HCT116 (cell line): Measurements from ENCODE around the gene ASAP2. TPM values are rescaled to one million over a fixed set of nuclear protein-coding genes. Genes with fewer than 3 reads are reported as not detected.

ENCODE experiments used
- ATAC-seq: fragments of 200-7000 bp; cut with Tn5 transposase; 2 replicates; pipeline ENCODE4 v1.9.1; 2020; ENCODE audit warnings: mild to moderate bottlenecking, moderate library complexity
- BruUV-seq: library from RNA; stranded (reverse); fragments of 400-500 nt; replicated peaks from 2 replicates; lab custom pipeline; 2021; lab: Mats Ljungman, UMichigan
- CTCF ChIA-PET: fragments of 300-600 bp; sonication (Branson Sonifier 250); formaldehyde crosslinking; loops from one replicate; lab custom pipeline; 2021; ENCODE audit warnings: antibody characterized with exemption; lab: Charles Lee
- POLR2A ChIA-PET: fragments of 300-600, 350-600 bp; sonication (Branson Sonifier 250); formaldehyde crosslinking; loops from one replicate; lab custom pipeline; 2021; ENCODE audit warnings: antibody characterized with exemption; lab: Charles Lee
- RAD21 ChIA-PET, 2 experiments: fragments of 300-600 bp; sonication (Branson Sonifier 250); formaldehyde crosslinking; loops; one replicate each; lab custom pipeline; 2023; ENCODE audit warnings: low total read pairs in 2 of 2; ENCODE audit not compliant: uncharacterized antibody in 2 of 2, unreplicated experiment in 2 of 2, low non-redundant PET in 1 of 2; lab: Charles Lee
- DNase-seq: peaks from one replicate; pipeline ENCODE4 v3.0.0-alpha.2; 2010; ENCODE audit warnings: low read depth, low spot score
- H2AFZ ChIP-seq: fragments of 200-600 bp; shearing (Covaris generic), sonication (generic); 2 replicates; pipeline ENCODE4 v1.6.1; 2017; ENCODE audit warnings: low read depth, mixed run types, mixed read lengths, antibody characterized with exemption, low read length; ENCODE audit not compliant: poor library complexity, severe bottlenecking
- H3K27ac ChIP-seq: 2 replicates; pipeline ENCODE4 v1.5.1; 2012; ENCODE audit warnings: low read depth, low read length
- H3K27me3 ChIP-seq: fragments of 200-600 bp; sonication (generic); 2 replicates; pipeline ENCODE4 v1.6.1; 2016; ENCODE audit warnings: mixed run types, low read length, mixed read lengths; ENCODE audit not compliant: insufficient read depth
- H3K36me3 ChIP-seq, 2 experiments: fragments of 200-500 bp in 1 of 2; fragments of 200-600 bp in 1 of 2; sonication (Bioruptor generic) in 1 of 2; sonication (generic) in 1 of 2; 2 replicates each; pipeline versions ENCODE4 v1.5.1 to v1.6.1; 2014 to 2016; ENCODE audit warnings: low read length in 2 of 2, inconsistent platforms in 1 of 2, mixed read lengths in 1 of 2, mixed run types in 1 of 2; ENCODE audit not compliant: insufficient read depth in 2 of 2, control insufficient read depth in 1 of 2
- H3K4me1 ChIP-seq, 2 experiments: fragments of 200-600 bp in 1 of 2; sonication (generic) in 1 of 2; 2 replicates each; pipeline versions ENCODE4 v1.5.1 to v1.6.1; 2012 to 2017; ENCODE audit warnings: low read length in 2 of 2, inconsistent platforms in 1 of 2, mild to moderate bottlenecking in 1 of 2, mixed read lengths in 1 of 2, mixed run types in 1 of 2, moderate library complexity in 1 of 2; ENCODE audit not compliant: insufficient read depth in 2 of 2, control insufficient read depth in 1 of 2
- H3K4me2 ChIP-seq: fragments of 200-600 bp; sonication (generic); 2 replicates; pipeline ENCODE4 v1.6.1; 2017; ENCODE audit warnings: mixed run types, low read length, mixed read lengths
- H3K4me3 ChIP-seq, 2 experiments: fragments of 200-600 bp in 1 of 2; sonication (generic) in 1 of 2; replicated peaks in 1 of 2; 2 replicates each; pipeline ENCODE4 v1.5.1; 2011 to 2016; ENCODE audit warnings: low read length in 2 of 2, control low read depth in 1 of 2, low read depth in 1 of 2, mild to moderate bottlenecking in 1 of 2, mixed read lengths in 1 of 2, mixed run types in 1 of 2
- H3K79me2 ChIP-seq: fragments of 200-600 bp; sonication (generic); 2 replicates; pipeline ENCODE4 v1.6.1; 2017; ENCODE audit warnings: mild to moderate bottlenecking, mixed run types, low read length, moderate library complexity, mixed read lengths; ENCODE audit not compliant: insufficient read depth
- H3K9ac ChIP-seq: fragments of 200-600 bp; sonication (generic); 2 replicates; pipeline ENCODE4 v1.6.1; 2016; ENCODE audit warnings: low read length, mixed read lengths
- H3K9me2 ChIP-seq: fragments of 200-600 bp; sonication (generic), shearing (Covaris generic); 2 replicates; pipeline ENCODE4 v1.6.1; 2017; ENCODE audit warnings: mixed run types, mild to moderate bottlenecking, moderate library complexity; ENCODE audit not compliant: insufficient read depth
- H3K9me3 ChIP-seq, 2 experiments: fragments of 200-500 bp in 1 of 2; fragments of 200-600 bp in 1 of 2; sonication (Bioruptor generic) in 1 of 2; sonication (generic) in 1 of 2; 2 replicates each; pipeline ENCODE4 v1.6.1; 2014 to 2017; ENCODE audit warnings: low read length in 2 of 2, mixed read lengths in 2 of 2, inconsistent platforms in 1 of 2, low read depth in 1 of 2, mild to moderate bottlenecking in 1 of 2, mixed run types in 1 of 2, moderate library complexity in 1 of 2; ENCODE audit not compliant: control insufficient read depth in 1 of 2, insufficient read depth in 1 of 2
- H4K20me1 ChIP-seq: fragments of 200-600 bp; sonication (generic), shearing (Covaris generic); 2 replicates; pipeline ENCODE4 v1.6.1; 2017; ENCODE audit warnings: mixed run types, mild to moderate bottlenecking, moderate library complexity; ENCODE audit not compliant: insufficient read depth
- CEBPB ChIP-seq: IDR thresholded peaks from 2 replicates; pipeline ENCODE4 v1.6.1; 2012; ENCODE audit warnings: low read depth
- EZH2 ChIP-seq: fragments of 200-600 bp; sonication (generic); IDR thresholded peaks from 2 replicates; pipeline ENCODE4 v1.6.1; 2017; ENCODE audit warnings: antibody characterized with exemption, mixed run types
- EZH2phosphoT487 ChIP-seq: fragments of 200-600 bp; IDR thresholded peaks from 2 replicates; pipeline ENCODE4 v1.6.1; 2018; ENCODE audit warnings: antibody characterized with exemption, borderline replicate concordance
- FOSL1 ChIP-seq: IDR thresholded peaks from 2 replicates; pipeline ENCODE4 v1.6.1; 2012; ENCODE audit warnings: low read depth
- JUND ChIP-seq: IDR thresholded peaks from 2 replicates; pipeline ENCODE4 v1.6.1; 2012
- POLR2A ChIP-seq: IDR thresholded peaks from 2 replicates; pipeline ENCODE4 v1.7.0; 2011; ENCODE audit warnings: borderline replicate concordance; ENCODE audit not compliant: insufficient read depth, insufficient read length; ENCODE audit errors: extremely low read depth
- POLR2AphosphoS5 ChIP-seq: IDR thresholded peaks from 2 replicates; pipeline ENCODE4 v1.6.1; 2011; ENCODE audit warnings: mild to moderate bottlenecking, low read depth, low read length, moderate library complexity
- RAD21 ChIP-seq: IDR thresholded peaks from 2 replicates; pipeline ENCODE4 v1.6.1; 2012; ENCODE audit warnings: low read depth, mild to moderate bottlenecking
- SIN3A ChIP-seq: IDR thresholded peaks from 2 replicates; pipeline ENCODE4 v1.6.1; 2012; ENCODE audit warnings: low read depth
- SP1 ChIP-seq: IDR thresholded peaks from 2 replicates; pipeline ENCODE4 v1.6.1; 2012; ENCODE audit warnings: low read depth
- ZBTB33 ChIP-seq: IDR thresholded peaks from 2 replicates; pipeline ENCODE4 v1.6.1; 2011; ENCODE audit warnings: mild to moderate bottlenecking, low read length, moderate library complexity; ENCODE audit not compliant: insufficient replicate concordance; ENCODE audit errors: extremely low read depth
- ZNF274 ChIP-seq: fragments of 200-500 bp; sonication (Bioruptor generic); IDR thresholded peaks from 2 replicates; pipeline ENCODE4 v1.6.1; 2014; ENCODE audit warnings: mild to moderate bottlenecking, low read depth, low read length, inconsistent platforms
- intact Hi-C: fragments of 100-400 bp; cut with micrococcal nuclease; formaldehyde crosslinking; loops from 2 replicates; pipeline ENCODE4 v1.10.0; 2022
- total RNA-seq: library from RNA; stranded (reverse); gene quantifications from one replicate; pipeline ENCODE4 v1.2.1, GENCODE V29; 2021; ENCODE audit not compliant: unreplicated experiment
- TF ChIP-seq, protein P1 (sequence below), 3 experiments: fragments of 200-600 bp in 1 of 3; sonication (generic) in 1 of 3; IDR thresholded peaks in 2 of 3; conservative IDR thresholded peaks in 1 of 3; 2 replicates each; pipeline ENCODE4 v1.5.1; 2012 to 2017; ENCODE audit warnings: low read depth in 2 of 3, low read length in 2 of 3, antibody characterized with exemption in 1 of 3, borderline replicate concordance in 1 of 3, control low read depth in 1 of 3, mild to moderate bottlenecking in 1 of 3, mixed read lengths in 1 of 3, mixed run types in 1 of 3, moderate library complexity in 1 of 3; ENCODE audit not compliant: insufficient read depth in 1 of 3
- TF ChIP-seq, protein P2 (sequence below): IDR thresholded peaks from 2 replicates; pipeline ENCODE4 v1.6.1; 2012

The ASAP2 gene
- total RNA-seq, 1 experiment from 2014 or later, result 16.5 TPM

DNA sequence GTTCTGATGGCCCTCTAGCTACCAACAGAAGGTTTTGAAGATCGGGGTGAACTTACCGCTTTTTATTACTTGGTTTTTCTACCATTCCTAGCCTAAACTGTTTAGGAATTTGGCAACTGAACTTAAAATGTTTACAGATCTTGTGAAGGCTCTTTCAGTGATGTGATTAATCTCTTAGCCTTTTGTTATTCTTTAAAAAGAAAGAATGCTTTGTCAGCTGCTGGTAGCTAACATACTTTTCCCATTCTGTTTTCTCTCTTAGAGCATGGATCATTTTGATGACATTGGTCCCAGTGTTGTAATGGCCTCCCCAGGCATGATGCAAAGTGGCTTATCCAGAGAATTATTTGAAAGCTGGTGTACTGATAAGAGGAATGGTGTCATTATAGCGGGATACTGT, 234.9 kb downstream of the ASAP2 start:
- RAD21 ChIA-PET, result no interaction called here

More for the DNA sequence above, 234.9 kb downstream of the ASAP2 start:
- DNase-seq (no peak), ATAC-seq (no peak)
- Histone ChIP-seq H2AFZ (no peak overlapping the region), H3K9ac (no peak overlapping the region), H3K9me2 (no peaks in the 10 kb centered on the region), H3K27me3 (no peaks in the 10 kb centered on the region), H4K20me1 (no peaks in the 10 kb centered on the region), H3K4me1 (no peaks in the 10 kb centered on the region), H3K36me3 (peaks cover 24 to 43% of the 10 kb centered on the region in 2 experiments; a peak in 3 of 4 replicates), H3K79me2 (no peaks in the 10 kb centered on the region), H3K27ac (no peak overlapping the region), H3K9me3 (no peaks in the 10 kb centered on the region), H3K4me3 (no peak overlapping the region), H3K4me2 (no peak overlapping the region)
- POLR2A ChIA-PET, result no interaction called here
- CTCF ChIA-PET, result no interaction called here
- TF ChIP-seq SP1, result no peak
- no peak for TF ChIP-seq ZBTB33
- no peak for TF ChIP-seq CEBPB
- no peak for TF ChIP-seq EZH2phosphoT487
- TF ChIP-seq FOSL1, result no peak
- no peak for TF ChIP-seq POLR2AphosphoS5
- no peak for TF ChIP-seq RAD21
- no peak for TF ChIP-seq JUND
- no peak for TF ChIP-seq POLR2A
- no peak for TF ChIP-seq SIN3A
- TF ChIP-seq ZNF274, result no peak
- TF ChIP-seq EZH2, result no peak
- TF ChIP-seq, protein P1, sequence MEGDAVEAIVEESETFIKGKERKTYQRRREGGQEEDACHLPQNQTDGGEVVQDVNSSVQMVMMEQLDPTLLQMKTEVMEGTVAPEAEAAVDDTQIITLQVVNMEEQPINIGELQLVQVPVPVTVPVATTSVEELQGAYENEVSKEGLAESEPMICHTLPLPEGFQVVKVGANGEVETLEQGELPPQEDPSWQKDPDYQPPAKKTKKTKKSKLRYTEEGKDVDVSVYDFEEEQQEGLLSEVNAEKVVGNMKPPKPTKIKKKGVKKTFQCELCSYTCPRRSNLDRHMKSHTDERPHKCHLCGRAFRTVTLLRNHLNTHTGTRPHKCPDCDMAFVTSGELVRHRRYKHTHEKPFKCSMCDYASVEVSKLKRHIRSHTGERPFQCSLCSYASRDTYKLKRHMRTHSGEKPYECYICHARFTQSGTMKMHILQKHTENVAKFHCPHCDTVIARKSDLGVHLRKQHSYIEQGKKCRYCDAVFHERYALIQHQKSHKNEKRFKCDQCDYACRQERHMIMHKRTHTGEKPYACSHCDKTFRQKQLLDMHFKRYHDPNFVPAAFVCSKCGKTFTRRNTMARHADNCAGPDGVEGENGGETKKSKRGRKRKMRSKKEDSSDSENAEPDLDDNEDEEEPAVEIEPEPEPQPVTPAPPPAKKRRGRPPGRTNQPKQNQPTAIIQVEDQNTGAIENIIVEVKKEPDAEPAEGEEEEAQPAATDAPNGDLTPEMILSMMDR (IDR thresholded peaks at IDR 0.05 in 2 of 3, conservative IDR thresholded peaks at IDR 0.05 in 1 of 3; ENCODE audit: borderline replicate concordance in 1 of 3, insufficient read depth in 1 of 3, low read depth in 2 of 3, low read length in 2 of 3), result no peak
- TF ChIP-seq, protein P2, sequence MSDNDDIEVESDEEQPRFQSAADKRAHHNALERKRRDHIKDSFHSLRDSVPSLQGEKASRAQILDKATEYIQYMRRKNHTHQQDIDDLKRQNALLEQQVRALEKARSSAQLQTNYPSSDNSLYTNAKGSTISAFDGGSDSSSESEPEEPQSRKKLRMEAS, result no peak
- no TSS peak for BruUV-seq
- intact Hi-C loops, result no loop called here
